VCaP (cell line): Measurements from ENCODE around the gene SLC4A1.

Experiments
- H3K27ac ChIP-seq: fragments of 450-650 bp; 2 replicates; pipeline ENCODE4 v1.5.1; 2017
- CTCF ChIP-seq: fragments of 450-650 bp; conservative IDR thresholded peaks from 2 replicates; pipeline ENCODE4 v1.5.1; 2017; ENCODE audit warnings: mild to moderate bottlenecking, moderate library complexity

Gene SLC4A1

GRCh38 chr17:44312396-44313104 lies 44.6 kb upstream of the SLC4A1 start:
- TF ChIP-seq CTCF = no peak
- H3K27ac ChIP-seq = no peak overlapping the region

- TF ChIP-seq CTCF = no peak
- no peak overlapping the region for H3K27ac ChIP-seq
Observed at GRCh38 chr17:44311562-44312181, 43.7 kb upstream of the SLC4A1 start.

- TF ChIP-seq CTCF = no peak
- no peak overlapping the region for H3K27ac ChIP-seq
Observed at GRCh38 chr17:44310609-44311376, 42.9 kb upstream of the SLC4A1 start.

GRCh38 chr17:44310188-44310587 lies 42.3 kb upstream of the SLC4A1 start:
- no peak overlapping the region for H3K27ac ChIP-seq
- no peak for TF ChIP-seq CTCF

- no peak for TF ChIP-seq CTCF
- no peak overlapping the region for H3K27ac ChIP-seq
Observed at GRCh38 chr17:44309472-44309871, 41.5 kb upstream of the SLC4A1 start.

GRCh38 chr17:44308865-44309264 lies 40.9 kb upstream of the SLC4A1 start:
- no peak for TF ChIP-seq CTCF
- peak overlapping the region; percentile 65; the same call in 1 of the 2 replicates for H3K27ac ChIP-seq

GRCh38 chr17:44308320-44308818 lies 40.4 kb upstream of the SLC4A1 start, which contains the start of gene RUNDC3A:
Gene RUNDC3A, plus strand, starts transcription at chr17:44308601. Its CDS starts 232 bp downstream, at chr17:44308833.
- H3K27ac ChIP-seq = peak within 1 kb of the TSS; percentile 65
- TF ChIP-seq CTCF = no peak
